Ishikawa (cell line): ENCODE data around the gene TLDC2.

Experiments used
- CEBPB ChIP-seq: IDR thresholded peaks from 2 replicates; pipeline ENCODE4 v1.6.1; 2012
- EGR1 ChIP-seq: IDR thresholded peaks from 2 replicates; pipeline ENCODE4 v1.6.1; 2012
- EP300 ChIP-seq: IDR thresholded peaks from 2 replicates; pipeline ENCODE4 v1.6.1; 2012; ENCODE audit warnings: borderline replicate concordance
- FOXM1 ChIP-seq: IDR thresholded peaks from 2 replicates; pipeline ENCODE4 v1.6.1; 2012; ENCODE audit warnings: low read depth, borderline replicate concordance
- NFIC ChIP-seq: IDR thresholded peaks from 2 replicates; pipeline ENCODE4 v1.6.1; 2012
- RAD21 ChIP-seq: IDR thresholded peaks from 2 replicates; pipeline ENCODE4 v1.6.1; 2012; ENCODE audit warnings: low read depth
- TAF1 ChIP-seq: IDR thresholded peaks from 2 replicates; pipeline ENCODE4 v1.6.1; 2012; ENCODE audit warnings: low read depth, mild to moderate bottlenecking
- TCF12 ChIP-seq: IDR thresholded peaks from 2 replicates; pipeline ENCODE4 v1.6.1; 2012; ENCODE audit warnings: low read depth
- TEAD4 ChIP-seq: IDR thresholded peaks from 2 replicates; pipeline ENCODE4 v1.6.1; 2012
- YY1 ChIP-seq: IDR thresholded peaks from 2 replicates; pipeline ENCODE4 v1.6.1; 2012; ENCODE audit warnings: low read depth
- ZBTB7A ChIP-seq: IDR thresholded peaks from 2 replicates; pipeline ENCODE4 v1.6.1; 2012; ENCODE audit warnings: low read depth
- TF ChIP-seq, protein P1 (sequence below): IDR thresholded peaks from 2 replicates; pipeline ENCODE4 v1.6.1; 2012
- TF ChIP-seq, protein P2 (sequence below): IDR thresholded peaks from 2 replicates; pipeline ENCODE4 v1.6.1; 2012; ENCODE audit warnings: low read depth, mild to moderate bottlenecking
- TF ChIP-seq, protein P3 (sequence below): IDR thresholded peaks from 2 replicates; pipeline ENCODE4 v1.6.1; 2012

DNA sequence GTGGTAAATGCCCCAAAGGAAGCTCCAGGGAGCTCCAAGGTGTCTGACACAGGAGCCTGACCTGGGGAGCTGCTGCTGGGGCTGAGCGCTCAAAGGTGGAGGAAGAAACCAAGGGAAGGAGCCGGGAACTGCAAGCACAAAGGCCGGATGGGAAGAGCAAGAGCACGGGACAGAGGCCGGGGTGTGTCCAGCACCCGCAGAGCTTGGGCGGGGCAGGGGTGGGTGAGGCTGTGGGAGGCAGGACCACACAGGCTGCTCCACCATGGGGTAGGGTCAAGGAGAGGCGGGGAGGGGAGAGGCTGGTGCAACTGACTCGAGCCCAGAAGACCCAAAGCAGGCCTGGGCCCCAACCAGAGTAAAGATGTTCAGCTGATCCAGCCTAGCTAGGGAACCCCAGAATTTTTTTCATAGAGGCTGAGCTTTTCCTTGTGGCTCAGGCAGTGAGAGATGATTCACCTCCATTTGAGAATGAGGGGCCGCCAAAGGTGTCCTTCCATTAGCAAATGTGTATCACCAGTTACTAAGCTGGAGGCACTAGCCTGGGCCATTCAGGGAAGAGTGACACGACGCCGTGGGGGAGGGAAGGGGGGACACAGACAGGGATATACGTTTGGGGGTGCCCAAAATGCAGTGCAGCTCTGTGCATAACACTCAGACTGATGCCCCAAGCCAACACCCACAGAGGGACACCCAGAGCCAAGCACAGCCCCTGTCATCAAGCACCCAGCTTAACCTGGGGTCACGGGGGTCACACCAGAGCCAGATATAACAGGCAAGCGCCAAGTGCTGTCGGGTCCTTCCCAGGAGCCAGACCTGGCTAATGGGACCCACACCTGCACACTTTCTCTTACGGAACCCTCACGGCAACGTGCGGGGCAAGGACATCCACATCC lies 21.3 kb upstream of the TLDC2 start:
- TF ChIP-seq TEAD4 (no peak), CEBPB (no peak), ZBTB7A (no peak), TAF1 (no peak), EGR1 (no peak), RAD21 (no peak), FOXM1 (no peak), YY1 (no peak), TCF12 (no peak), EP300 (no peak), NFIC (no peak)
- TF ChIP-seq, protein P1, sequence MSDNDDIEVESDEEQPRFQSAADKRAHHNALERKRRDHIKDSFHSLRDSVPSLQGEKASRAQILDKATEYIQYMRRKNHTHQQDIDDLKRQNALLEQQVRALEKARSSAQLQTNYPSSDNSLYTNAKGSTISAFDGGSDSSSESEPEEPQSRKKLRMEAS = no peak
- TF ChIP-seq, protein P2, sequence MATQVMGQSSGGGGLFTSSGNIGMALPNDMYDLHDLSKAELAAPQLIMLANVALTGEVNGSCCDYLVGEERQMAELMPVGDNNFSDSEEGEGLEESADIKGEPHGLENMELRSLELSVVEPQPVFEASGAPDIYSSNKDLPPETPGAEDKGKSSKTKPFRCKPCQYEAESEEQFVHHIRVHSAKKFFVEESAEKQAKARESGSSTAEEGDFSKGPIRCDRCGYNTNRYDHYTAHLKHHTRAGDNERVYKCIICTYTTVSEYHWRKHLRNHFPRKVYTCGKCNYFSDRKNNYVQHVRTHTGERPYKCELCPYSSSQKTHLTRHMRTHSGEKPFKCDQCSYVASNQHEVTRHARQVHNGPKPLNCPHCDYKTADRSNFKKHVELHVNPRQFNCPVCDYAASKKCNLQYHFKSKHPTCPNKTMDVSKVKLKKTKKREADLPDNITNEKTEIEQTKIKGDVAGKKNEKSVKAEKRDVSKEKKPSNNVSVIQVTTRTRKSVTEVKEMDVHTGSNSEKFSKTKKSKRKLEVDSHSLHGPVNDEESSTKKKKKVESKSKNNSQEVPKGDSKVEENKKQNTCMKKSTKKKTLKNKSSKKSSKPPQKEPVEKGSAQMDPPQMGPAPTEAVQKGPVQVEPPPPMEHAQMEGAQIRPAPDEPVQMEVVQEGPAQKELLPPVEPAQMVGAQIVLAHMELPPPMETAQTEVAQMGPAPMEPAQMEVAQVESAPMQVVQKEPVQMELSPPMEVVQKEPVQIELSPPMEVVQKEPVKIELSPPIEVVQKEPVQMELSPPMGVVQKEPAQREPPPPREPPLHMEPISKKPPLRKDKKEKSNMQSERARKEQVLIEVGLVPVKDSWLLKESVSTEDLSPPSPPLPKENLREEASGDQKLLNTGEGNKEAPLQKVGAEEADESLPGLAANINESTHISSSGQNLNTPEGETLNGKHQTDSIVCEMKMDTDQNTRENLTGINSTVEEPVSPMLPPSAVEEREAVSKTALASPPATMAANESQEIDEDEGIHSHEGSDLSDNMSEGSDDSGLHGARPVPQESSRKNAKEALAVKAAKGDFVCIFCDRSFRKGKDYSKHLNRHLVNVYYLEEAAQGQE = no peak
- TF ChIP-seq, protein P3, sequence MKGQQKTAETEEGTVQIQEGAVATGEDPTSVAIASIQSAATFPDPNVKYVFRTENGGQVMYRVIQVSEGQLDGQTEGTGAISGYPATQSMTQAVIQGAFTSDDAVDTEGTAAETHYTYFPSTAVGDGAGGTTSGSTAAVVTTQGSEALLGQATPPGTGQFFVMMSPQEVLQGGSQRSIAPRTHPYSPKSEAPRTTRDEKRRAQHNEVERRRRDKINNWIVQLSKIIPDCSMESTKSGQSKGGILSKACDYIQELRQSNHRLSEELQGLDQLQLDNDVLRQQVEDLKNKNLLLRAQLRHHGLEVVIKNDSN = no peak
